Measurements from ENCODE around the gene P2RX3.

The P2RX3 gene

GRCh38 chr11:57321388-57322255 is 16.5 kb upstream of the P2RX3 start:
- no peak for TF ChIP-seq CTCF (IDR thresholded peaks at IDR 0.05; ENCODE audit: extremely low read depth, insufficient read depth, missing control alignments)
- in situ Hi-C loops (cut with MboI; ENCODE audit: low pct_unique_long_range_greater_than_20kb, low sequenced_read_pairs, unreplicated experiment), result no loop called here
- no peak for DNase-seq (ENCODE audit: low spot score)

- TF ChIP-seq CTCF (IDR thresholded peaks at IDR 0.05; ENCODE audit: extremely low read depth, insufficient read depth, missing control alignments), result no peak
- DNase-seq (ENCODE audit: low spot score), result peak; percentile 58
- in situ Hi-C loops (cut with MboI; ENCODE audit: low pct_unique_long_range_greater_than_20kb, low sequenced_read_pairs, unreplicated experiment), result no loop called here
Observed at GRCh38 chr11:57322256-57323166, 15.6 kb upstream of the P2RX3 start.

GRCh38 chr11:57323167-57323854 is 14.8 kb upstream of the P2RX3 start:
- no peak for TF ChIP-seq CTCF (IDR thresholded peaks at IDR 0.05; ENCODE audit: extremely low read depth, insufficient read depth, missing control alignments)
- in situ Hi-C loops (cut with MboI; ENCODE audit: low pct_unique_long_range_greater_than_20kb, low sequenced_read_pairs, unreplicated experiment), result no loop called here
- no peak for DNase-seq (ENCODE audit: low spot score)

GRCh38 chr11:57323855-57324153 is 14.3 kb upstream of the P2RX3 start:
- DNase-seq (ENCODE audit: low spot score), result no peak
- in situ Hi-C loops (cut with MboI; ENCODE audit: low pct_unique_long_range_greater_than_20kb, low sequenced_read_pairs, unreplicated experiment), result no loop called here
- TF ChIP-seq CTCF (IDR thresholded peaks at IDR 0.05; ENCODE audit: extremely low read depth, insufficient read depth, missing control alignments), result no peak

- peak; percentile 77 for DNase-seq (ENCODE audit: low spot score)
- no peak for TF ChIP-seq CTCF (IDR thresholded peaks at IDR 0.05; ENCODE audit: extremely low read depth, insufficient read depth, missing control alignments)
- in situ Hi-C loops (cut with MboI; ENCODE audit: low pct_unique_long_range_greater_than_20kb, low sequenced_read_pairs, unreplicated experiment), result no loop called here
Observed at GRCh38 chr11:57324154-57324885, 13.8 kb upstream of the P2RX3 start.

Measured in GM13977 (cell line).